ENCODE measurements around the gene NKAPD1.
A peak's percentile ranks its signal among the peaks of the same experiment; 100 is the strongest.

- peak in 2 of 6 experiments; percentile 19 for TF ChIP-seq CTCF (IDR thresholded peaks at IDR 0.05)
- peak in 1 of 4 donors; percentile 28 for TF ChIP-seq POLR2A (IDR thresholded peaks at IDR 0.05)
Observed at GRCh38 chr11:112073941-112074811, at the start of gene NKAPD1, which contains the start of gene PIH1D2.
